ENCODE measurements around the gene LRFN3.

GRCh38 chr19:35905178-35905727 is 30.9 kb upstream of the LRFN3 start:
- TF ChIP-seq POLR2A (IDR thresholded peaks at IDR 0.05; ENCODE audit: low read length) (no peak), GATA1 (IDR thresholded peaks at IDR 0.05; ENCODE audit: low read depth, low read length) (no peak)
